GM12878 (cell line): Measurements from ENCODE around the gene EXOSC10. TPM values are rescaled to one million over a fixed set of nuclear protein-coding genes. Genes with fewer than 3 reads are reported as not detected.
"Not testable (repeated sequence)": the region's sequence is repeated elsewhere in the genome, so short reads cannot be mapped to it uniquely, and the experiment has no call there.

ENCODE experiments used
- ATAC-seq: fragments of 200-7000 bp; cut with Tn5 transposase; 3 replicates; pipeline ENCODE4 v1.9.1; 2020; ENCODE audit warnings: mild to moderate bottlenecking, moderate library complexity
- BruUV-seq: library from RNA; stranded (reverse); fragments of 400-500 nt; replicated peaks from 2 replicates; lab custom pipeline; 2021; lab: Mats Ljungman, UMichigan
- CTCF ChIA-PET: fragments of 300-600 bp; sonication (Branson Sonifier 250); formaldehyde crosslinking; extraction: SDS; loops from one replicate; lab custom pipeline; 2021; ENCODE audit warnings: inconsistent platforms; lab: Yijun Ruan, JAX
- POLR2A ChIA-PET: fragments of 350-600 bp; formaldehyde crosslinking; extraction: SDS; loops from one replicate; lab custom pipeline; 2021; ENCODE audit warnings: inconsistent platforms; lab: Charles Lee
- RAD21 ChIA-PET: fragments of 300-600 bp; sonication (Branson Sonifier 250); formaldehyde crosslinking; loops from one replicate; lab custom pipeline; 2023; ENCODE audit warnings: antibody characterized with exemption; ENCODE audit not compliant: unreplicated experiment; lab: Charles Lee
- SMC1A ChIA-PET: fragments of 300-600 bp; sonication (Branson Sonifier 250); formaldehyde crosslinking; loops from one replicate; lab custom pipeline; 2023; ENCODE audit not compliant: unreplicated experiment, uncharacterized antibody; lab: Charles Lee
- DNase-seq: peaks from one replicate; pipeline ENCODE4 v3.0.0-alpha.2; 2011; ENCODE audit warnings: low read depth, low spot score
- FAIRE-seq: peaks from 3 replicates; lab custom pipeline; 2011; peaks lifted over from hg19 to GRCh38; lab: Jason Lieb, UNC
- H2AFZ ChIP-seq: 2 replicates; pipeline ENCODE4 v1.6.0; 2011; ENCODE audit warnings: low read depth, low read length, control low read depth; ENCODE audit not compliant: control insufficient read depth
- H3K27ac ChIP-seq: 2 replicates; pipeline ENCODE4 v1.5.1; 2011; ENCODE audit warnings: control low read depth; ENCODE audit not compliant: control insufficient read depth, insufficient read depth
- H3K27me3 ChIP-seq, 2 experiments: replicated peaks in 1 of 2; 2 replicates each; pipeline versions ENCODE4 v1.6.0 to v1.6.1; 2011; ENCODE audit warnings: low read length in 1 of 2; ENCODE audit not compliant: control insufficient read depth in 2 of 2, insufficient read depth in 2 of 2
- H3K36me3 ChIP-seq, 2 experiments: 2 replicates each; pipeline ENCODE4 v1.5.1; 2011; ENCODE audit warnings: low read length in 1 of 2; ENCODE audit not compliant: control insufficient read depth in 2 of 2, insufficient read depth in 2 of 2
- H3K4me1 ChIP-seq: 2 replicates; pipeline ENCODE4 v1.6.1; 2011; ENCODE audit warnings: mild to moderate bottlenecking, low read length, moderate library complexity, mixed read lengths; ENCODE audit not compliant: control insufficient read depth, insufficient read depth
- H3K4me2 ChIP-seq: 2 replicates; pipeline ENCODE4 v1.6.0; 2011; ENCODE audit warnings: control low read depth; ENCODE audit not compliant: control insufficient read depth, insufficient read depth
- H3K4me3 ChIP-seq: fragments of 200-600 bp; sonication (generic); 2 replicates; pipeline ENCODE4 v1.5.1; 2016
- H3K79me2 ChIP-seq: 2 replicates; pipeline ENCODE4 v1.6.0; 2011; ENCODE audit warnings: low read length; ENCODE audit not compliant: control insufficient read depth, insufficient read depth
- H3K9ac ChIP-seq: 2 replicates; pipeline ENCODE4 v1.8.0; 2011; ENCODE audit warnings: low read length, control low read depth, mixed read lengths; ENCODE audit not compliant: control insufficient read depth, insufficient read depth
- H3K9me3 ChIP-seq: replicated peaks from 3 replicates; pipeline ENCODE4 v1.5.1; 2011; ENCODE audit warnings: mild to moderate bottlenecking, low read length; ENCODE audit not compliant: control insufficient read depth, insufficient read depth
- H4K20me1 ChIP-seq: 2 replicates; pipeline ENCODE4 v1.6.0; 2011; ENCODE audit not compliant: control insufficient read depth, insufficient read depth
- BRCA1 ChIP-seq: IDR thresholded peaks from 2 replicates; pipeline ENCODE4 v1.6.1; 2011; ENCODE audit warnings: low read depth, low read length, improper control_type of control experiment
- GABPA ChIP-seq: IDR thresholded peaks from 2 replicates; pipeline ENCODE4 v1.6.1; 2014; ENCODE audit warnings: antibody characterized with exemption, low read depth, mild to moderate bottlenecking, inconsistent platforms
- MTA2 ChIP-seq: fragments of 450-650 bp; IDR thresholded peaks from 2 replicates; pipeline ENCODE4 v1.6.1; 2016; ENCODE audit warnings: low read depth, mild to moderate bottlenecking, moderate library complexity
- PAX5 ChIP-seq: IDR thresholded peaks from 2 replicates; pipeline ENCODE4 v1.6.1; 2011; ENCODE audit warnings: low read depth, low read length, borderline replicate concordance
- REST ChIP-seq: IDR thresholded peaks from 2 replicates; pipeline ENCODE4 v1.6.1; 2012; ENCODE audit warnings: mild to moderate bottlenecking, low read depth, low read length
- TAF1 ChIP-seq: IDR thresholded peaks from 2 replicates; pipeline ENCODE4 v1.6.1; 2011; ENCODE audit warnings: mild to moderate bottlenecking, low read depth, low read length, borderline replicate concordance
- USF1 ChIP-seq: IDR thresholded peaks from 2 replicates; pipeline ENCODE4 v1.6.1; 2011; ENCODE audit warnings: borderline replicate concordance, low read depth, mild to moderate bottlenecking, moderate library complexity, mixed read lengths, low read length; ENCODE audit not compliant: insufficient read depth; ENCODE audit errors: extremely low read length
- WGBS: methylation state at CpG from one replicate; pipeline ENCODE4 v1.1.6; 2016; ENCODE audit warnings: low lambda C conversion rate; ENCODE audit not compliant: insufficient replicate concordance, insufficient coverage; ENCODE audit errors: missing lambda C conversion rate; 5-methylcytosine and 5-hydroxymethylcytosine counted together
- in situ Hi-C: fragments of 300-500 bp; cut with MboI; formaldehyde crosslinking; loops from 9 replicates; pipeline ENCODE4 v1.14.3; 2018; ENCODE audit warnings: mixed read lengths
- intact Hi-C: fragments of 100-400 bp; cut with micrococcal nuclease; formaldehyde crosslinking; loops from one replicate; pipeline ENCODE4 v1.14.2; 2022; ENCODE audit not compliant: unreplicated experiment
- polyA plus RNA-seq, 11 experiments: library from polyadenylated mRNA; depleted of rRNA in 4 of 11; unstranded in 6 of 11; stranded (reverse) in 5 of 11; fragments of >200 nt; fragmentation: Nextera tagmentation in 4 of 11; fragmentation: Illumina TruSeq in 1 of 11; extraction: Ambion mirVana in 4 of 11; extraction: Trizol in 1 of 11; gene quantifications; 1 replicate in 1 of 11; 2 replicates in 10 of 11; pipeline versions ENCODE4 v1.2.1 to v1.2.3, GENCODE V29; 2011 to 2016; ENCODE audit warnings: inconsistent platforms in 2 of 11, missing spikeins in 2 of 11, low read depth in 1 of 11
- total RNA-seq, 4 experiments: library from RNA; depleted of rRNA in 3 of 4; stranded (reverse); fragments of >200 nt in 3 of 4; fragmentation: Illumina TruSeq in 1 of 4; extraction: Trizol in 1 of 4; gene quantifications; 2 replicates each; pipeline versions ENCODE4 v1.2.1 to v1.2.3, GENCODE V29; 2013 to 2021

The EXOSC10 gene
- total and polyA plus RNA-seq, 10 of the 15 experiments (the other 5 are each of a cell fraction or from before 2014, with no cell fraction given): 16.2 to 86.5 (median 66.4) TPM

GRCh38 chr1:11041048-11041447 is 58.6 kb downstream of the EXOSC10 start:
- no peaks in the 10 kb centered on the region for H3K27me3 ChIP-seq
- CTCF ChIA-PET: interaction anchor here (1.0 kb wide), 1 partner anchor 605 kb away, joined by 3 read pairs; no protein-coding TSS in a partner anchor
- no peaks in the 10 kb centered on the region for H3K36me3 ChIP-seq
- no peak for ATAC-seq
- TF ChIP-seq TAF1: no peak
- no peak for TF ChIP-seq USF1
- TF ChIP-seq REST: no peak
- no peak for TF ChIP-seq MTA2
- no peak for TF ChIP-seq PAX5
- no peak for TF ChIP-seq GABPA
- TF ChIP-seq BRCA1: no peak
- no peaks in the 10 kb centered on the region for H3K4me1 ChIP-seq
- H3K4me3 ChIP-seq: no peak overlapping the region
- in situ Hi-C loops (no loop called here), intact Hi-C loops (no loop called here)
- RAD21 ChIA-PET: no interaction called here
- SMC1A ChIA-PET: interaction anchor here (0.8 kb wide), 1 partner anchor 531 kb away, joined by 3 read pairs; no protein-coding TSS in a partner anchor
- no peak for DNase-seq
- no peak overlapping the region for H3K27ac ChIP-seq
- no peaks in the 10 kb centered on the region for H3K9me3 ChIP-seq
- no TSS peak for BruUV-seq
- FAIRE-seq: no peak
- no peaks in the 10 kb centered on the region for H4K20me1 ChIP-seq
- no peak overlapping the region for H2AFZ ChIP-seq
- no peaks in the 10 kb centered on the region for H3K79me2 ChIP-seq
- no peak overlapping the region for H3K4me2 ChIP-seq
- no peak overlapping the region for H3K9ac ChIP-seq
- POLR2A ChIA-PET: no interaction called here

GRCh38 chr1:11040105-11040429 is 59.6 kb downstream of the EXOSC10 start:
- RAD21 ChIA-PET: interaction anchor here (0.7 kb wide), 1 partner anchor 1194 kb away, joined by 3 read pairs; no protein-coding TSS in a partner anchor
- H3K4me2 ChIP-seq, DNase-seq, POLR2A ChIA-PET, H3K4me1 ChIP-seq, H3K27ac ChIP-seq, H3K27me3 ChIP-seq, intact Hi-C loops, H3K9ac ChIP-seq, H4K20me1 ChIP-seq, H3K79me2 ChIP-seq, H3K4me3 ChIP-seq, ATAC-seq, BruUV-seq, in situ Hi-C loops, H2AFZ ChIP-seq, H3K9me3 ChIP-seq, H3K36me3 ChIP-seq, FAIRE-seq: not testable (repeated sequence)
- CTCF ChIA-PET: interaction anchor here (1.0 kb wide), 1 partner anchor 606 kb away, joined by 3 read pairs; no protein-coding TSS in a partner anchor
- SMC1A ChIA-PET: interaction anchor here (0.7 to 0.8 kb wide), 2 partner anchors 226 to 530 kb away, joined by 3 read pairs; no protein-coding TSS in a partner anchor
- WGBS: 52% methylated on average over 7 of the region's 7 CpGs
